Ureter (tissue), 1 donor: ENCODE data around the gene CAMK1G. TPM values are rescaled to one million over a fixed set of nuclear protein-coding genes. Genes with fewer than 3 reads are reported as not detected.

Source experiments
- DNase-seq: peaks from one replicate; pipeline ENCODE4 v3.0.0-alpha.2; 2020; ENCODE audit warnings: low spot score
- total RNA-seq: library from RNA; stranded (reverse); gene quantifications from one replicate; pipeline ENCODE4 v1.2.4, GENCODE V29; 2023
- donor health status: DM: yes; HTN: yes; CAD: no.

The CAMK1G gene
- total RNA-seq, 1 donor from 2014 or later, result 0.68 TPM

- peak; percentile 83 for DNase-seq
Observed at GRCh38 chr1:209565759-209566678, 17.5 kb upstream of the CAMK1G start.

GRCh38 chr1:209567698-209568175 lies 15.8 kb upstream of the CAMK1G start:
- DNase-seq, result no peak

GRCh38 chr1:209569455-209570207 lies 13.9 kb upstream of the CAMK1G start:
- DNase-seq, result peak; percentile 72

- no peak for DNase-seq
Observed at GRCh38 chr1:209570743-209571142, 12.8 kb upstream of the CAMK1G start.

- DNase-seq, result peak; percentile 81
Observed at GRCh38 chr1:209576392-209577197, 6.9 kb upstream of the CAMK1G start.

GRCh38 chr1:209577346-209577745 lies 6.2 kb upstream of the CAMK1G start:
- no peak for DNase-seq

- no peak for DNase-seq
Observed at GRCh38 chr1:209580577-209580976, 2.9 kb upstream of the CAMK1G start.

GRCh38 chr1:209584231-209584672 lies 738 bp downstream of the CAMK1G start:
- DNase-seq, result no peak

- no peak for DNase-seq
Observed at GRCh38 chr1:209585197-209585596, 1.7 kb downstream of the CAMK1G start.

- DNase-seq, result peak; percentile 56
Observed at GRCh38 chr1:209585672-209586071, 2.2 kb downstream of the CAMK1G start.

- DNase-seq, result no peak
Observed at GRCh38 chr1:209586221-209586740, 2.8 kb downstream of the CAMK1G start.

GRCh38 chr1:209587789-209588188 lies 4.3 kb downstream of the CAMK1G start:
- no peak for DNase-seq

- DNase-seq, result no peak
Observed at GRCh38 chr1:209589440-209589839, 5.9 kb downstream of the CAMK1G start.

- no peak for DNase-seq
Observed at GRCh38 chr1:209589863-209590262, 6.3 kb downstream of the CAMK1G start.

- no peak for DNase-seq
Observed at GRCh38 chr1:209590405-209590804, 6.9 kb downstream of the CAMK1G start.

GRCh38 chr1:209593747-209594146 lies 10.2 kb downstream of the CAMK1G start:
- DNase-seq, result no peak

GRCh38 chr1:209594440-209594839 lies 10.9 kb downstream of the CAMK1G start:
- no peak for DNase-seq

GRCh38 chr1:209595028-209595427 lies 11.5 kb downstream of the CAMK1G start:
- DNase-seq, result no peak

- no peak for DNase-seq
Observed at GRCh38 chr1:209595599-209596285, 12.2 kb downstream of the CAMK1G start.

- no peak for DNase-seq
Observed at GRCh38 chr1:209597499-209597898, 14.0 kb downstream of the CAMK1G start.

GRCh38 chr1:209598227-209598626 lies 14.7 kb downstream of the CAMK1G start:
- no peak for DNase-seq
